GM12801 (cell line): ENCODE data around the gene LIMK2.

Experiments used
- CTCF ChIP-seq: IDR thresholded peaks from one replicate; pipeline ENCODE4 v1.5.1; 2011; ENCODE audit warnings: control low read depth; ENCODE audit not compliant: insufficient read length; ENCODE audit errors: extremely low read depth

Gene LIMK2

GRCh38 chr22:31211862-31212730 lies at the start of gene LIMK2:
TSS of gene LIMK2 (plus strand) at chr22:31212298. CDS start at chr22:31212409, 111 bp downstream.
- TF ChIP-seq CTCF = no peak

GRCh38 chr22:31170971-31171370 lies 41.1 kb upstream of the LIMK2 start:
- no peak for TF ChIP-seq CTCF

- no peak for TF ChIP-seq CTCF
Observed at GRCh38 chr22:31173386-31174145, 38.5 kb upstream of the LIMK2 start.

- no peak for TF ChIP-seq CTCF
Observed at GRCh38 chr22:31176923-31177322, 35.2 kb upstream of the LIMK2 start.

GRCh38 chr22:31177420-31178162 lies 34.5 kb upstream of the LIMK2 start:
- TF ChIP-seq CTCF = no peak

- no peak for TF ChIP-seq CTCF
Observed at GRCh38 chr22:31178859-31179258, 33.2 kb upstream of the LIMK2 start.

- no peak for TF ChIP-seq CTCF
Observed at GRCh38 chr22:31179345-31179744, 32.8 kb upstream of the LIMK2 start.
